C4-2B (cell line): ENCODE results near the gene WBP1L.

Source experiments
- CTCF ChIP-seq: fragments of 450-650 bp; conservative IDR thresholded peaks from 2 replicates; pipeline ENCODE4 v1.5.1; 2017; ENCODE audit warnings: mild to moderate bottlenecking
- ZFX ChIP-seq: fragments of 450-650 bp; IDR thresholded peaks from 2 replicates; pipeline ENCODE4 v1.6.1; 2017

- TF ChIP-seq CTCF (no peak), ZFX (no peak)
These were observed 20.9 kb downstream of the WBP1L start for GRCh38 chr10:102764470-102765161.
